ENCODE data around the gene DCAF8.

The DCAF8 gene

DNA sequence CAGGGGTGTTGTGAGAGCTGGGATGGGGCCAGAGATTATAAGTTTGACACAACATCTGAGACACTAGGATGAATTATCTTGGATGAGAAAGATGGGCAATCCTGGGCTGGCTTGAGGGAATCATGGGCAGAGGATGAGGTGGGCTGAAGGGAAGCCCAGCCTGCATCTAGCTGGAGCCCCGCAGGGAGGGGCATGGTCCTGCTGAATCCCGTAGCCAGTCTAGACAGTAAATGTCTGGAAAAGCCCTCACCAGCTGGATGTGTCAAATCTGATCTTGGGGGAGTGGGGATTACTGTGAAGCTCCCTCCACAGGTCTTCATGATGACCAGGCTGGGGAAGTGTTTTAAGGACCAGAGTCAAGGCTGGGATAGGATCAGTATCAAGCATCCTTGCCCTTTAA lies 75.6 kb downstream of the DCAF8 start:
- in situ Hi-C loops (cut with HindIII; ENCODE audit: low sequenced_read_pairs), result no loop called here
- H3K4me3 ChIP-seq (ENCODE audit: low read depth, low read length), result no peak overlapping the region
- TF ChIP-seq, protein P1, sequence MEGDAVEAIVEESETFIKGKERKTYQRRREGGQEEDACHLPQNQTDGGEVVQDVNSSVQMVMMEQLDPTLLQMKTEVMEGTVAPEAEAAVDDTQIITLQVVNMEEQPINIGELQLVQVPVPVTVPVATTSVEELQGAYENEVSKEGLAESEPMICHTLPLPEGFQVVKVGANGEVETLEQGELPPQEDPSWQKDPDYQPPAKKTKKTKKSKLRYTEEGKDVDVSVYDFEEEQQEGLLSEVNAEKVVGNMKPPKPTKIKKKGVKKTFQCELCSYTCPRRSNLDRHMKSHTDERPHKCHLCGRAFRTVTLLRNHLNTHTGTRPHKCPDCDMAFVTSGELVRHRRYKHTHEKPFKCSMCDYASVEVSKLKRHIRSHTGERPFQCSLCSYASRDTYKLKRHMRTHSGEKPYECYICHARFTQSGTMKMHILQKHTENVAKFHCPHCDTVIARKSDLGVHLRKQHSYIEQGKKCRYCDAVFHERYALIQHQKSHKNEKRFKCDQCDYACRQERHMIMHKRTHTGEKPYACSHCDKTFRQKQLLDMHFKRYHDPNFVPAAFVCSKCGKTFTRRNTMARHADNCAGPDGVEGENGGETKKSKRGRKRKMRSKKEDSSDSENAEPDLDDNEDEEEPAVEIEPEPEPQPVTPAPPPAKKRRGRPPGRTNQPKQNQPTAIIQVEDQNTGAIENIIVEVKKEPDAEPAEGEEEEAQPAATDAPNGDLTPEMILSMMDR (IDR thresholded peaks at IDR 0.05; ENCODE audit: low read depth, low read length, missing control alignments), result no peak
- no peak for DNase-seq (ENCODE audit: low read depth)

DNA sequence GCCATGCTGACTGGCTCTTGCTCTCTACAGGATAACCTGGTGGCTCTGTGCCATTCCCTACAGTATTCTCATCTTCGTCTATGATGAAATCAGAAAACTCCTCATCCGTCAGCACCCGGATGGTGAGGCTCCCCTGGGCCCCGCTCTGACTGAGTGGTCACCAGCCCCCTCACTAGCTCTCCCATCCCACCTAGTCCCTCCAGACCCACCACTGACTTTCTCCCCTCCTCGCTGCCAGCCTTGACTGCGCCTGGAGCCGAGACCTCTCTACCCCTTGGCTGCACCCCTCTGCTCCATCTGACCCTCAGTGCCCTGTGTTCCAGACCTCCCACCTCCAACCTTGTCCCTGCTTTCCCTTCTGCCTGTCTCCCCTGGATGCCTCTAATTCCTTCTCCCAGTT lies 76.1 kb downstream of the DCAF8 start:
- TF ChIP-seq, protein P1 (IDR thresholded peaks at IDR 0.05; ENCODE audit: low read depth, low read length, missing control alignments), result no peak
- H3K4me3 ChIP-seq (ENCODE audit: low read depth, low read length), result no peak overlapping the region
- in situ Hi-C loops (cut with HindIII; ENCODE audit: low sequenced_read_pairs), result no loop called here
- DNase-seq (ENCODE audit: low read depth), result no peak

DNA sequence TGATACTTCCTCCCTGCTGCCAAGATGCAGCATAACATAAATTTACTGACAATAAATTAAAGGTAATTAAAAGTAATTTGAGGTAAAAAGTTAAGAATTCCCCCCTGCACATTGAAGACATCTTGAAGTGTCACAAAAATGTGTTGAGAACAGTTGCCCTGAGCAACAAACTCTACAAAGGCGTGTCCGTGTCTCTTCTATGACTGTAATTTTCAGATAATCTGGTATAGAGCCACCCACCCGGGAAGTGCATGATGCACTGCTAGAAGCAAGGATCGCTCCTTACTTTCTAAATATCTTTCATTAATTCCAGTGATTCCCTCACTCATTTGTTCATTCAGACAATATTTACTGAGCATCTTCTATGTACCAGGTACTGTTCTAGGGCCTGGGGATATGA lies 83.0 kb downstream of the DCAF8 start:
- no peak overlapping the region for H3K4me3 ChIP-seq (ENCODE audit: low read depth, low read length)
- in situ Hi-C loops (cut with HindIII; ENCODE audit: low sequenced_read_pairs), result no loop called here
- TF ChIP-seq, protein P1 (IDR thresholded peaks at IDR 0.05; ENCODE audit: low read depth, low read length, missing control alignments), result no peak
- no peak for DNase-seq (ENCODE audit: low read depth)

DNA sequence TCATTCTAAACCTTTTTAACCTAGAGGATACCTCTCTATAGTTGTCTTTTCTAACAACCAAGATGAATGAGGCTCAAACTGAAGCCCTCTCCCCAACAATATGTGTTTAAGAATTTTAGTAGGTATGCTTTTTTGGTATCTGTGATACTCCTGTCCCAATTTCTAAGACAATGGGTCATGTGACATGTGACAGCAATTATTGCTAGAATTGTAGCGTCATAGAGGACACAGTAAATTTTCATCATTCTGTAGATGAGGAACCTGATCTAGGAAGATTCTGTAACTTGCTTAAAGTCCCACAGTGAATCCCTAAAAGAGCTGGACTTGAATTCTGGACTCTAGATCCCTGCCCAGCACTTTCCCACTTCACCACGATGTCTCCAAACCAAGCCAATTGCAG lies 83.6 kb downstream of the DCAF8 start:
- in situ Hi-C loops (cut with HindIII; ENCODE audit: low sequenced_read_pairs), result no loop called here
- TF ChIP-seq, protein P1 (IDR thresholded peaks at IDR 0.05; ENCODE audit: low read depth, low read length, missing control alignments), result no peak
- no peak for DNase-seq (ENCODE audit: low read depth)
- no peak overlapping the region for H3K4me3 ChIP-seq (ENCODE audit: low read depth, low read length)

GRCh38 chr1:160177667-160178066 lies 84.7 kb downstream of the DCAF8 start:
- in situ Hi-C loops (cut with HindIII; ENCODE audit: low sequenced_read_pairs), result no loop called here
- no peak for DNase-seq (ENCODE audit: low read depth)
- TF ChIP-seq, protein P1 (IDR thresholded peaks at IDR 0.05; ENCODE audit: low read depth, low read length, missing control alignments), result no peak
- H3K4me3 ChIP-seq (ENCODE audit: low read depth, low read length), result no peak overlapping the region

DNA sequence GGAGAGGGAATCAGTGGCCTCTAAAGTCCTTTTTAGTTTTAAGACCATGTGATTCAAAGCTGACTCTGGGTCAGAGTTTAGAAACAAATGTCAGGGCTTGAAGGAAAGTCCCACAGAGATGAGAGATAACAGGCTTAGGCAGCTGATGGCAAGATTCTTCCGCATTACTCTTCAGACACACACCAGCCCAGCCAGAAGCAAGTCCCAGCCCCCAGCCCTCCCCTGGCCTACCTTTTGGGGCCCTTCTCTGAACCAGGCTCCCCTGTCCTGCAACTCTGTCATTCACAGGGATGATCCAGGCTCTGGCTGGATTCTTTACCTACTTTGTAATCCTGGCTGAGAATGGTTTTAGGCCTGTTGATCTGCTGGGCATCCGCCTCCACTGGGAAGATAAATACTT lies 85.1 kb downstream of the DCAF8 start:
- DNase-seq (ENCODE audit: low read depth), result no peak
- in situ Hi-C loops (cut with HindIII; ENCODE audit: low sequenced_read_pairs), result no loop called here
- TF ChIP-seq, protein P1 (IDR thresholded peaks at IDR 0.05; ENCODE audit: low read depth, low read length, missing control alignments), result no peak
- no peak overlapping the region for H3K4me3 ChIP-seq (ENCODE audit: low read depth, low read length)

GRCh38 chr1:160171980-160172379 lies 90.4 kb downstream of the DCAF8 start:
- DNase-seq (ENCODE audit: low read depth), result no peak
- in situ Hi-C loops (cut with HindIII; ENCODE audit: low sequenced_read_pairs), result no loop called here
- no peak overlapping the region for H3K4me3 ChIP-seq (ENCODE audit: low read depth, low read length)
- TF ChIP-seq, protein P1 (IDR thresholded peaks at IDR 0.05; ENCODE audit: low read depth, low read length, missing control alignments), result no peak
